22Rv1 (cell line): ENCODE data around the gene PDE6A.

ENCODE experiments used
- CTCF ChIP-seq: fragments of 450-650 bp; IDR thresholded peaks from 2 replicates; pipeline ENCODE4 v1.5.1; 2017; ENCODE audit warnings: mild to moderate bottlenecking
- ZFX ChIP-seq: fragments of 450-650 bp; IDR thresholded peaks from 2 replicates; pipeline ENCODE4 v1.6.1; 2017; ENCODE audit warnings: antibody characterized with exemption, borderline replicate concordance

DNA sequence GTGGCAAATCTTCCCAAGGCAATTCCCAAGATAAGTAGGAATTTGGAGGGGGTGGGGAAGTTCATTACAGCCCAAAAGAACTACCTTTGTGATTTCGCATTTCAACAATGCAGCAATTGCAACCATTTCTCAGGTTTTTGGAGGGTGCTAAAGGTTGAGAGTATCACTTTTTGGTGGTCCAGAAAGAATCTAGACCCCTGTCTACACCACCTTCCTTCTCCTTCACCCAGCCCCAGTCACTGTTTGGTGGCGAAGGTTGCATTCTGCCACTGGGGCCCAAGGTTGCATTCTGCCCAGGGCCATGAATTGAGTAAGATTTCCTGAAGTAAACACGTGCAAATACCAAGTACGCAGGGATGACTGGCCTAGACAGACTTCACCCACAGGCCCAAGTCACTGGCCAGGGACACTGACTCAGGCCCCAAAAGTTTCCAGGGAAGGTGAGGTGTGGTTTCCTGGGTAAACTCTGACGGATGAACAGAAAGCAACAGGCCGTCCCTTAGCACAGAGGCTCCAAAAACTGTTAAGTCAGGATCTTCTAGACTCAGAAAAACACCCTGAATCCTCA, 5.7 kb downstream of the PDE6A start:
- no peak for TF ChIP-seq CTCF
- no peak for TF ChIP-seq ZFX
